GM18870 (cell line): ENCODE measurements around the gene FASN.

Experiments used
- ATAC-seq: cut with Tn5 transposase; IDR thresholded peaks from one replicate; pipeline ENCODE4 v1.9.1; 2021; ENCODE audit warnings: moderate library complexity; ENCODE audit not compliant: unreplicated experiment

The FASN gene

GRCh38 chr17:82030470-82031302 lies 67.3 kb downstream of the FASN start:
- ATAC-seq = no peak

GRCh38 chr17:82029990-82030469 lies 68.0 kb downstream of the FASN start:
- no peak for ATAC-seq

- ATAC-seq = no peak
These were observed 68.6 kb downstream of the FASN start for GRCh38 chr17:82029391-82029790.

GRCh38 chr17:82028966-82029365 lies 69.1 kb downstream of the FASN start:
- no peak for ATAC-seq
